HL-60 (cell line): ENCODE measurements around the gene NMT1.

ENCODE experiments used
- DNase-seq, 2 experiments: peaks; one replicate each; pipeline ENCODE4 v3.0.0-alpha.2; 2010 to 2020; ENCODE audit warnings: low read depth in 1 of 2, low spot score in 1 of 2
- H3K27ac ChIP-seq: fragments of 250-450 bp; sonication (Bioruptor Pico); replicated peaks from 2 replicates; pipeline ENCODE4 v1.5.1; 2020; ENCODE audit warnings: mild to moderate bottlenecking, moderate library complexity
- H3K27me3 ChIP-seq: fragments of 250-450 bp; sonication (Bioruptor Pico); 2 replicates; pipeline ENCODE4 v1.5.1; 2021; ENCODE audit warnings: mild to moderate bottlenecking, moderate library complexity; ENCODE audit not compliant: insufficient read depth, poor library complexity, severe bottlenecking
- H3K4me3 ChIP-seq: replicated peaks from 2 replicates; pipeline ENCODE4 v1.5.1; 2011; ENCODE audit warnings: mild to moderate bottlenecking, control low read depth, low read length; ENCODE audit not compliant: insufficient read depth
- GABPA ChIP-seq: IDR thresholded peaks from 2 replicates; pipeline ENCODE4 v1.6.1; 2012; ENCODE audit warnings: low read depth
- POLR2AphosphoS5 ChIP-seq: IDR thresholded peaks from 2 replicates; pipeline ENCODE4 v1.6.1; 2012; ENCODE audit warnings: low read depth
- SPI1 ChIP-seq: IDR thresholded peaks from 2 replicates; pipeline ENCODE4 v1.6.1; 2012; ENCODE audit warnings: low read depth, mild to moderate bottlenecking, borderline replicate concordance
- TF ChIP-seq, protein P1 (sequence below): IDR thresholded peaks from one replicate; pipeline ENCODE4 v1.5.1; 2011; ENCODE audit warnings: low read length, control low read depth, inconsistent platforms; ENCODE audit not compliant: insufficient read depth
- TF ChIP-seq, protein P2 (sequence below): IDR thresholded peaks from 2 replicates; pipeline ENCODE4 v1.6.1; 2012; ENCODE audit warnings: low read depth; ENCODE audit not compliant: insufficient replicate concordance

The NMT1 gene

DNA sequence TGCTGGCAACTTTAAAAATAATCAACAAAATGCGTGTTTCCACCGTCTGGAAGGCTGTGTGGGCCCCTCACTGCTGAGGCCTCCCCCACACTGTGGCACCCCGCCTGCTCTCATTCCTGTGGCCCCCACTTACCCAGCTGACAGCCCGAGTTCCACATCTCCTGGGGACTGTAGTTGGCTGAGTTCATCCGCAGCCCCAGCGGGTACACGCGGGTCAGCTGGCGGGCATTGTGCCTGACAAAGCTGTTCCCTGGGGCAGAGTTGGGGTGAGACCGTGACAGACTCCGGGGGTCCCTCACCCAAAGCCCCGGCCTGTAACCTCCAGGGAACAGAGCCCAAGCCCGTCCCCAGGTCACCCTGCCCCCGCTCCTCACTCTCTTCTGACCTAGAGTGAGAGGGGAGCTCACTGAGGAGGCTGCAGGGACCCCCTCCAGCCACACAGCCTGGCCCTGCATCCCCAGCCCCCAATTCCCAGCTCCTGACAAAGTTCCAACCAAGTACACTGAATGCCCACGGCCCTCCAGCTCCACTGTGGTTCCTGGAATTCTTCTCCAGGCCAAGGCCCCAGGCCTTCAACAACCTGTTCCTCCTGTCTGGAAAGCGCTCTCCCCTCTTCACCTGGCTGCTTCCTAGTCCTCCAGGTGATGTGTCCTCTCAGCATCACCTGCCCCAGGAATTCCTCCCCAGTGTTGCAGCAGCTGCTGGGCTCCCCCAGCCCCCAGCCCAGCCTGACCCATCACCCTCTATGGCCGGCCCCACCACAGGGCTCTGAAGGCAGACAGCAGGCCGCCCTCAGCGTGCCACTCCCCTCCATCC is 53.2 kb downstream of the NMT1 start:
- Histone ChIP-seq H3K27ac (no peak overlapping the region), H3K4me3 (no peak overlapping the region), H3K27me3 (no peaks in the 10 kb centered on the region)
- DNase-seq = no peak
- TF ChIP-seq, protein P1, sequence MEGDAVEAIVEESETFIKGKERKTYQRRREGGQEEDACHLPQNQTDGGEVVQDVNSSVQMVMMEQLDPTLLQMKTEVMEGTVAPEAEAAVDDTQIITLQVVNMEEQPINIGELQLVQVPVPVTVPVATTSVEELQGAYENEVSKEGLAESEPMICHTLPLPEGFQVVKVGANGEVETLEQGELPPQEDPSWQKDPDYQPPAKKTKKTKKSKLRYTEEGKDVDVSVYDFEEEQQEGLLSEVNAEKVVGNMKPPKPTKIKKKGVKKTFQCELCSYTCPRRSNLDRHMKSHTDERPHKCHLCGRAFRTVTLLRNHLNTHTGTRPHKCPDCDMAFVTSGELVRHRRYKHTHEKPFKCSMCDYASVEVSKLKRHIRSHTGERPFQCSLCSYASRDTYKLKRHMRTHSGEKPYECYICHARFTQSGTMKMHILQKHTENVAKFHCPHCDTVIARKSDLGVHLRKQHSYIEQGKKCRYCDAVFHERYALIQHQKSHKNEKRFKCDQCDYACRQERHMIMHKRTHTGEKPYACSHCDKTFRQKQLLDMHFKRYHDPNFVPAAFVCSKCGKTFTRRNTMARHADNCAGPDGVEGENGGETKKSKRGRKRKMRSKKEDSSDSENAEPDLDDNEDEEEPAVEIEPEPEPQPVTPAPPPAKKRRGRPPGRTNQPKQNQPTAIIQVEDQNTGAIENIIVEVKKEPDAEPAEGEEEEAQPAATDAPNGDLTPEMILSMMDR = no peak
- TF ChIP-seq GABPA (no peak), POLR2AphosphoS5 (no peak), SPI1 (no peak)
- TF ChIP-seq, protein P2, sequence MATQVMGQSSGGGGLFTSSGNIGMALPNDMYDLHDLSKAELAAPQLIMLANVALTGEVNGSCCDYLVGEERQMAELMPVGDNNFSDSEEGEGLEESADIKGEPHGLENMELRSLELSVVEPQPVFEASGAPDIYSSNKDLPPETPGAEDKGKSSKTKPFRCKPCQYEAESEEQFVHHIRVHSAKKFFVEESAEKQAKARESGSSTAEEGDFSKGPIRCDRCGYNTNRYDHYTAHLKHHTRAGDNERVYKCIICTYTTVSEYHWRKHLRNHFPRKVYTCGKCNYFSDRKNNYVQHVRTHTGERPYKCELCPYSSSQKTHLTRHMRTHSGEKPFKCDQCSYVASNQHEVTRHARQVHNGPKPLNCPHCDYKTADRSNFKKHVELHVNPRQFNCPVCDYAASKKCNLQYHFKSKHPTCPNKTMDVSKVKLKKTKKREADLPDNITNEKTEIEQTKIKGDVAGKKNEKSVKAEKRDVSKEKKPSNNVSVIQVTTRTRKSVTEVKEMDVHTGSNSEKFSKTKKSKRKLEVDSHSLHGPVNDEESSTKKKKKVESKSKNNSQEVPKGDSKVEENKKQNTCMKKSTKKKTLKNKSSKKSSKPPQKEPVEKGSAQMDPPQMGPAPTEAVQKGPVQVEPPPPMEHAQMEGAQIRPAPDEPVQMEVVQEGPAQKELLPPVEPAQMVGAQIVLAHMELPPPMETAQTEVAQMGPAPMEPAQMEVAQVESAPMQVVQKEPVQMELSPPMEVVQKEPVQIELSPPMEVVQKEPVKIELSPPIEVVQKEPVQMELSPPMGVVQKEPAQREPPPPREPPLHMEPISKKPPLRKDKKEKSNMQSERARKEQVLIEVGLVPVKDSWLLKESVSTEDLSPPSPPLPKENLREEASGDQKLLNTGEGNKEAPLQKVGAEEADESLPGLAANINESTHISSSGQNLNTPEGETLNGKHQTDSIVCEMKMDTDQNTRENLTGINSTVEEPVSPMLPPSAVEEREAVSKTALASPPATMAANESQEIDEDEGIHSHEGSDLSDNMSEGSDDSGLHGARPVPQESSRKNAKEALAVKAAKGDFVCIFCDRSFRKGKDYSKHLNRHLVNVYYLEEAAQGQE = no peak

DNA sequence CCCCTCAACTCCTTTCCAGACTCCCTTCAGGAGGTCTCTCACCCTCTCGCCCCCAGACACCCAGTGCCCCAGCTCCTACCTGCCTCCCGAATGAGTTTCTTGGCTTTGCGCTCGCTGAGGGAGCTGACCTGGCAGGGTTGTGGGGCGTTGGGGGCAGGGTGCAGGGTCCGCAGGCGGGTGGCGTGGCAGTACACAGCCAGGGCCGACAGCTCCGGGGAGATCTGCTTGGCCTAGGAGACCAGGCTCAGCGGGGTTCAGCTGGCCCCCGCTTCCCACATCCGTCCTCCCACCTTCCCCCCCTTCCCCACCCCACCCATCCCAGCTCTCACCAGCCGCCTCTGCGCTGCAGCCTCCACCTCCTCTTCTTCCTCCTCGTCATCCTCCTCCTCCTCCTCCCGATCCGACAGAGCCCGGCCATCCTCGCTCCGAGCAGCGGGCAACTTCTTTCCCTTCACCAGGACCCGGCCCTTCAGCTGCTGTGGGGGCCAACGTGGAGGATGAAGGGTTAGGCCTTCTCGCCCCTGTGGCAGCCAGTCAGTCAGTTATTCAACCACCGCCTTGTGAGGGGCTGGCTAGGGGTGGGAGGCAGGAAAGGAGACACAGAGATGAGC is 54.0 kb downstream of the NMT1 start:
- no peak for DNase-seq

DNA sequence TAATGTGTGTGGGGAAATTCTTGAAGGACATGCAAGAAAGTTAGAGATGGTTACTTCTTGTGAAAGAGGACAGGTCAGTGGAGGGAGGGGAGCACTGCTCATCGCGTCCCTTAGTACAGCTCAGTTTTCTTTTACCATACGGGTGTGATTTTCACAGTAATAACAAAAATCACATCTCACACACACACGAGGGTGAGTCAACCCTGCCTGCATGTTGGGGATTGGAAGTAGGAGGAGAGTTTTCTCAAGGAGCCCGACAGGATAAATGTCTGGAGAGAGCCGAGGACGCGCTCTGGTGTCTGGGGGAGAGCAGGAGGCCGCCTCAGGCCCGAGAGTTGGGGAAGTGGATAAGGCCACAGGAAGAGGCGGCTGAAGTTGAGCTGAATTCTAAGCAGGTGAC is 54.8 kb downstream of the NMT1 start:
- Histone ChIP-seq H3K27me3 (no peaks in the 10 kb centered on the region), H3K27ac (no peak overlapping the region), H3K4me3 (no peak overlapping the region)
- DNase-seq = no peak
- TF ChIP-seq SPI1 (no peak), GABPA (no peak), POLR2AphosphoS5 (no peak)
- TF ChIP-seq, protein P2 = no peak
- TF ChIP-seq, protein P1 = no peak

More for the DNA sequence above, 54.0 kb downstream of the NMT1 start:
- TF ChIP-seq, protein P1 = no peak
- TF ChIP-seq SPI1 (no peak), POLR2AphosphoS5 (no peak), GABPA (no peak)
- TF ChIP-seq, protein P2 = no peak
- Histone ChIP-seq H3K4me3 (no peak overlapping the region), H3K27me3 (no peaks in the 10 kb centered on the region), H3K27ac (no peak overlapping the region)
